Hepatocyte (in vitro differentiated cells): ENCODE measurements around the gene STXBP1. TPM values are rescaled to one million over a fixed set of nuclear protein-coding genes. Genes with fewer than 3 reads are reported as not detected.

Experiments used
- DNase-seq: peaks from one replicate; pipeline ENCODE4 v3.0.0-alpha.2; 2016; ENCODE audit warnings: low spot score
- H2AFZ ChIP-seq: fragments of 200-600 bp; sonication (generic); 2 replicates; pipeline ENCODE4 v1.6.0; 2016; ENCODE audit warnings: antibody characterized with exemption, mild to moderate bottlenecking
- H3K27ac ChIP-seq: fragments of 200-600 bp; sonication (generic); 2 replicates; pipeline ENCODE4 v1.5.1; 2016; ENCODE audit warnings: mild to moderate bottlenecking
- H3K27me3 ChIP-seq: fragments of 200-600 bp; sonication (generic); 2 replicates; pipeline ENCODE4 v1.6.1; 2016
- H3K36me3 ChIP-seq: fragments of 200-600 bp; sonication (generic); replicated peaks from 2 replicates; pipeline ENCODE4 v1.5.1; 2016; ENCODE audit warnings: low read depth; ENCODE audit not compliant: insufficient read depth
- H3K4me1 ChIP-seq: fragments of 200-600 bp; sonication (generic); 2 replicates; pipeline ENCODE4 v1.5.1; 2016; ENCODE audit warnings: mild to moderate bottlenecking, moderate library complexity; ENCODE audit not compliant: insufficient read depth
- H3K4me2 ChIP-seq: fragments of 200-600 bp; sonication (generic); 2 replicates; pipeline ENCODE4 v1.6.0; 2016
- H3K4me3 ChIP-seq: fragments of 200-600 bp; sonication (generic); 2 replicates; pipeline ENCODE4 v1.5.1; 2016; ENCODE audit warnings: mild to moderate bottlenecking
- H3K79me2 ChIP-seq: fragments of 200-600 bp; sonication (generic); 2 replicates; pipeline ENCODE4 v1.6.0; 2017; ENCODE audit warnings: mild to moderate bottlenecking
- H3K9me2 ChIP-seq: fragments of 200-600 bp; sonication (generic); replicated peaks from 2 replicates; pipeline ENCODE4 v1.6.0; 2017; ENCODE audit warnings: mild to moderate bottlenecking; ENCODE audit not compliant: insufficient read depth
- H3K9me3 ChIP-seq: fragments of 200-600 bp; sonication (generic); 2 replicates; pipeline ENCODE4 v1.5.1; 2016; ENCODE audit warnings: low read depth, mild to moderate bottlenecking
- H4K20me1 ChIP-seq: fragments of 200-600 bp; sonication (generic); 2 replicates; pipeline ENCODE4 v1.6.0; 2016; ENCODE audit warnings: mild to moderate bottlenecking; ENCODE audit not compliant: insufficient read depth, poor library complexity, severe bottlenecking
- EZH2 ChIP-seq: fragments of 200-600 bp; sonication (generic); IDR thresholded peaks from 2 replicates; pipeline ENCODE4 v1.6.1; 2016; ENCODE audit warnings: antibody characterized with exemption, mild to moderate bottlenecking, borderline replicate concordance
- EZH2phosphoT487 ChIP-seq: fragments of 200-600 bp; sonication (generic); IDR thresholded peaks from one replicate; pipeline ENCODE4 v1.6.1; 2018; ENCODE audit warnings: antibody characterized with exemption, mild to moderate bottlenecking, low read depth, moderate library complexity; ENCODE audit not compliant: unreplicated experiment, severe bottlenecking
- whole genome bisulfite sequencing: methylation state at CpG from one replicate; pipeline ENCODE4 v1.1.6; 2016; ENCODE audit warnings: low lambda C conversion rate; ENCODE audit errors: missing lambda C conversion rate; 5-methylcytosine and 5-hydroxymethylcytosine counted together
- polyA plus RNA-seq: library from polyadenylated mRNA; unstranded; fragments of >200 nt; fragmentation: Nextera tagmentation; extraction: Ambion mirVana; gene quantifications from 2 replicates; pipeline ENCODE4 v1.2.1, GENCODE V29; 2016
- total RNA-seq: library from RNA; depleted of rRNA; stranded (reverse); fragments of >200 nt; gene quantifications from 2 replicates; pipeline ENCODE4 v1.2.3, GENCODE V29; 2014
- TF ChIP-seq, protein P1 (sequence below): fragments of 200-600 bp; sonication (generic); IDR thresholded peaks from 2 replicates; pipeline ENCODE4 v1.5.1; 2016; ENCODE audit warnings: antibody characterized with exemption, mild to moderate bottlenecking; ENCODE audit not compliant: poor library complexity

The STXBP1 gene
- total and polyA plus RNA-seq, 2 experiments from 2014 or later: 22.6 to 27.6 TPM

- H3K36me3 ChIP-seq: no peaks in the 10 kb centered on the region
- peaks cover 47% of the 10 kb centered on the region for H3K79me2 ChIP-seq
- H3K27ac ChIP-seq: peak overlapping the region; percentile 99
- DNase-seq: peak; percentile 95
- 4% methylated on average over 20 of the region's 78 CpGs for WGBS
- TF ChIP-seq EZH2phosphoT487 (no peak), EZH2 (no peak)
- TF ChIP-seq, protein P1, sequence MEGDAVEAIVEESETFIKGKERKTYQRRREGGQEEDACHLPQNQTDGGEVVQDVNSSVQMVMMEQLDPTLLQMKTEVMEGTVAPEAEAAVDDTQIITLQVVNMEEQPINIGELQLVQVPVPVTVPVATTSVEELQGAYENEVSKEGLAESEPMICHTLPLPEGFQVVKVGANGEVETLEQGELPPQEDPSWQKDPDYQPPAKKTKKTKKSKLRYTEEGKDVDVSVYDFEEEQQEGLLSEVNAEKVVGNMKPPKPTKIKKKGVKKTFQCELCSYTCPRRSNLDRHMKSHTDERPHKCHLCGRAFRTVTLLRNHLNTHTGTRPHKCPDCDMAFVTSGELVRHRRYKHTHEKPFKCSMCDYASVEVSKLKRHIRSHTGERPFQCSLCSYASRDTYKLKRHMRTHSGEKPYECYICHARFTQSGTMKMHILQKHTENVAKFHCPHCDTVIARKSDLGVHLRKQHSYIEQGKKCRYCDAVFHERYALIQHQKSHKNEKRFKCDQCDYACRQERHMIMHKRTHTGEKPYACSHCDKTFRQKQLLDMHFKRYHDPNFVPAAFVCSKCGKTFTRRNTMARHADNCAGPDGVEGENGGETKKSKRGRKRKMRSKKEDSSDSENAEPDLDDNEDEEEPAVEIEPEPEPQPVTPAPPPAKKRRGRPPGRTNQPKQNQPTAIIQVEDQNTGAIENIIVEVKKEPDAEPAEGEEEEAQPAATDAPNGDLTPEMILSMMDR: no peak
- H3K9me2 ChIP-seq: no peaks in the 10 kb centered on the region
- no peaks in the 10 kb centered on the region for H3K9me3 ChIP-seq
- H3K27me3 ChIP-seq: no peaks in the 10 kb centered on the region
- H3K4me1 ChIP-seq: peaks cover 46% of the 10 kb centered on the region
- peak overlapping the region; percentile 97 for H3K4me2 ChIP-seq
- peak overlapping the region; percentile 39 for H2AFZ ChIP-seq
- H4K20me1 ChIP-seq: peaks cover 2% of the 10 kb centered on the region
- peak overlapping the region; percentile 60 for H3K4me3 ChIP-seq
Observed at GRCh38 chr9:127568971-127569885, 42.8 kb upstream of the STXBP1 start.

GRCh38 chr9:127569886-127570401, 42.1 kb upstream of the STXBP1 start:
- TF ChIP-seq, protein P1: no peak
- TF ChIP-seq EZH2: no peak
- TF ChIP-seq EZH2phosphoT487: no peak
- Histone ChIP-seq H4K20me1 (peaks cover 2% of the 10 kb centered on the region), H3K27me3 (no peaks in the 10 kb centered on the region), H3K9me2 (no peaks in the 10 kb centered on the region), H2AFZ (peak overlapping the region; percentile 39), H3K4me3 (peak overlapping the region; percentile 53), H3K4me2 (peak overlapping the region; percentile 97), H3K79me2 (peaks cover 40% of the 10 kb centered on the region), H3K4me1 (peaks cover 53% of the 10 kb centered on the region), H3K27ac (peak overlapping the region; percentile 99), H3K36me3 (no peaks in the 10 kb centered on the region), H3K9me3 (no peaks in the 10 kb centered on the region)
- DNase-seq: no peak
- WGBS: 61% methylated on average over 4 of the region's 4 CpGs

DNA sequence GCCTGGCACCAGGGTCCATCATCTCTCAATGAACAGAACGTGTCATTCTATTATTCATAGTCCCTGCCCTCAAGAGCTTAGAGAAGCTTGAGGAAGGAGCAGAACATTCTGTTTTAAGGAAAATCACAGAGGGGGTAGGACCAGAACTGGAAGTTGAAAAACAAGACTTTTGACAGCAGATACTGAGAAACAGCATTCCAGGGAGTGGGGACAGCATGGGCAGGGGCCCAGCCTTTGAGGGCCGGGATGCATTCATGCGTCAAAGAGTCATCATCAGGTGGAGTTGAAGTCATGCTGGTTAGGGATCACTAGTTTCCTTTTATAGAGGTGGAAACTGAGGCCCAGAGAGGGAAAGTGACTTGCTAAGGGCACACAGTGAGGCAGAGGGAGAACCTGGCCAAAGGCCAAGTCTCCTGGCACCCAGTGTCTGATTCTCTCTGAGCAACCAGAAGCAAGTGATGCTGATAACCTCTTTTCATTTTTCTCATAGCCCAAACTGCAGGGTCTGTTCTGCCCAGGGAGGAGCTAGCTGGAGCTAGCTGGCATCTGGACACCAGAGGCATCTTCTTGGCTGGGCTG, 41.5 kb upstream of the STXBP1 start:
- Histone ChIP-seq H3K79me2 (peaks cover 33% of the 10 kb centered on the region), H3K4me2 (peak overlapping the region; percentile 97), H3K9me3 (no peaks in the 10 kb centered on the region), H3K9me2 (no peaks in the 10 kb centered on the region), H3K36me3 (no peaks in the 10 kb centered on the region), H4K20me1 (peaks cover 2% of the 10 kb centered on the region), H3K4me3 (no peak overlapping the region), H3K4me1 (peaks cover 54% of the 10 kb centered on the region), H3K27ac (peak overlapping the region; percentile 99), H3K27me3 (no peaks in the 10 kb centered on the region), H2AFZ (no peak overlapping the region)
- DNase-seq: no peak
- WGBS: 76% methylated on average over 3 of the region's 3 CpGs
- no peak for TF ChIP-seq EZH2phosphoT487
- TF ChIP-seq EZH2: no peak
- TF ChIP-seq, protein P1: no peak
